ENCODE measurements around the gene ABCA13. TPM values are rescaled to one million over a fixed set of nuclear protein-coding genes. Genes with fewer than 3 reads are reported as not detected.

Gene ABCA13
- total RNA-seq, 3 donors from 2014 or later (not counting 1 experiment from before 2014, with no cell fraction given) = 0.05 to 0.09 TPM; not detected in 1

DNA sequence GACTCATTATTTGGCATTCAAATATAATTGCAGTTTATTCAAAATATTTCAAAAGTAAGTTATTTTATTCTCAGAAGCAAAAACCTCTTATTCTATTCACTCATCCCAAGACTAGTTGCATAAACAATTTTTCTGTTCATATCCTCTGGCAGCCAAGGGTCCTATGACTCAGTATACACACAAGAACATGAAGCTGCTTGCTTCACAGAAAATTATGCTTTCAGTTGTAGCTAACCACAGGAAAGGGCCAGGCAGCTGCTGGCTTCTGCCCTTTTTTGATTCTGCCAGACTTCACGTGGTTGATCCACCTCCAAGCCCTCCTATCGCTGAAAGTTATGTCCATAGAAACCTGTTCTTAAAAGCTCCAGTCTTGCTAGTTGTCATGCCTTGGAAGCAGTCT, 108.8 kb downstream of the ABCA13 start:
- Histone ChIP-seq H3K27me3 (ENCODE audit: control insufficient read depth, insufficient read depth, low read length) (no peaks in the 10 kb centered on the region), H3K9me3 (ENCODE audit: control insufficient read depth, insufficient read depth, low read length) (no peaks in the 10 kb centered on the region), H3K27ac (ENCODE audit: low read length) (no peak overlapping the region), H3K4me3 (ENCODE audit: low read length) (no peak overlapping the region), H3K4me1 (ENCODE audit: control insufficient read depth, insufficient read depth, low read length) (no peaks in the 10 kb centered on the region), H3K36me3 (ENCODE audit: control insufficient read depth, insufficient read depth, low read length) (no peaks in the 10 kb centered on the region)
- no peaks in the 10 kb centered on the region for H3K36me3 Mint-ChIP-seq
- intact Hi-C loops (cut with micrococcal nuclease) = no loop called here
- no peak for ATAC-seq
- no peak overlapping the region for H3K4me3 Mint-ChIP-seq
- H3K4me1 Mint-ChIP-seq = no peaks in the 10 kb centered on the region
- no peak for TF ChIP-seq CTCF (IDR thresholded peaks at IDR 0.05)
- WGBS (ENCODE audit: insufficient coverage) = 9% methylated on average over 2 of the region's 2 CpGs
- H3K27me3 Mint-ChIP-seq (ENCODE audit: low read depth in 2 of 2) = peaks cover 2 to 19% of the 10 kb centered on the region in 2 donors
- H3K9me3 Mint-ChIP-seq = no peaks in the 10 kb centered on the region
- no peak for DNase-seq
- H3K27ac Mint-ChIP-seq = no peak overlapping the region

DNA sequence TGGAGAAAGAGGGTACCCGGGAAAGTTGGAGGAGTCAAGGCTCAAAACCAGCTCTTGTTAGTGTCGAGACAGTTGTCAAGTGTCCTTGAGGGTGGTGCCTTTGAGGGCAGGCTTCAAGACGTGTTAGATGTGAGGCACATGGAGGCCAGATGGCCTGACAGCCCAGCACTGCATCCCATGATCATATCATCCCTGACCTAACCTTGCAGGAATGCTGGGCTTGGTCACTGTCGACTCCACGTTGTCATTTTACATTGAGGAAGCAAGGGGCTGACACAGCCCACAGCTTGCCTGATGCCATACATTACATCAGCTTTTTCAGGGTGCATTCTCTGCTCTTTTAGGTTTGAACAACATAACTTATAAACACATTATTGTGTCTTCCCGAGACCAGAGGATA, 114.1 kb downstream of the ABCA13 start:
- ATAC-seq = no peak
- intact Hi-C loops (cut with micrococcal nuclease) = no loop called here
- no peak overlapping the region for H3K27ac ChIP-seq (ENCODE audit: low read length)
- H3K27me3 ChIP-seq (ENCODE audit: control insufficient read depth, insufficient read depth, low read length) = no peaks in the 10 kb centered on the region
- no peaks in the 10 kb centered on the region for H3K36me3 ChIP-seq (ENCODE audit: control insufficient read depth, insufficient read depth, low read length)
- H3K4me1 Mint-ChIP-seq = no peaks in the 10 kb centered on the region
- no peaks in the 10 kb centered on the region for H3K4me1 ChIP-seq (ENCODE audit: control insufficient read depth, insufficient read depth, low read length)
- DNase-seq = no peak
- no peak overlapping the region for H3K27ac Mint-ChIP-seq
- H3K4me3 Mint-ChIP-seq = no peak overlapping the region
- 67% methylated on average over 5 of the region's 6 CpGs for WGBS (ENCODE audit: insufficient coverage)
- peaks cover 3 to 21% of the 10 kb centered on the region in 2 donors for H3K27me3 Mint-ChIP-seq (ENCODE audit: low read depth in 2 of 2)
- no peak for TF ChIP-seq CTCF (IDR thresholded peaks at IDR 0.05)
- H3K4me3 ChIP-seq (ENCODE audit: low read length) = no peak overlapping the region
- H3K9me3 Mint-ChIP-seq = no peaks in the 10 kb centered on the region
- no peaks in the 10 kb centered on the region for H3K36me3 Mint-ChIP-seq
- no peaks in the 10 kb centered on the region for H3K9me3 ChIP-seq (ENCODE audit: control insufficient read depth, insufficient read depth, low read length)

GRCh38 chr7:48286836-48287235, 115.6 kb downstream of the ABCA13 start:
- H3K36me3 Mint-ChIP-seq = no peaks in the 10 kb centered on the region
- no peak overlapping the region for H3K4me3 ChIP-seq (ENCODE audit: low read length)
- H3K27ac Mint-ChIP-seq = no peak overlapping the region
- no peaks in the 10 kb centered on the region for H3K27me3 ChIP-seq (ENCODE audit: control insufficient read depth, insufficient read depth, low read length)
- ATAC-seq = no peak
- H3K4me1 ChIP-seq (ENCODE audit: control insufficient read depth, insufficient read depth, low read length) = no peaks in the 10 kb centered on the region
- no peak overlapping the region for H3K27ac ChIP-seq (ENCODE audit: low read length)
- no peaks in the 10 kb centered on the region for H3K9me3 ChIP-seq (ENCODE audit: control insufficient read depth, insufficient read depth, low read length)
- peaks cover 3 to 19% of the 10 kb centered on the region in 2 donors for H3K27me3 Mint-ChIP-seq (ENCODE audit: low read depth in 2 of 2)
- H3K9me3 Mint-ChIP-seq = no peaks in the 10 kb centered on the region
- H3K4me1 Mint-ChIP-seq = peaks cover 0 to under 1% of the 10 kb centered on the region in 2 donors
- no peak for DNase-seq
- WGBS (ENCODE audit: insufficient coverage) = 36% methylated on average over 5 of the region's 5 CpGs
- TF ChIP-seq CTCF (IDR thresholded peaks at IDR 0.05) = no peak
- H3K36me3 ChIP-seq (ENCODE audit: control insufficient read depth, insufficient read depth, low read length) = no peaks in the 10 kb centered on the region
- intact Hi-C loops (cut with micrococcal nuclease) = no loop called here
- H3K4me3 Mint-ChIP-seq = no peak overlapping the region

- no peaks in the 10 kb centered on the region for H3K4me1 ChIP-seq (ENCODE audit: control insufficient read depth, insufficient read depth, low read length)
- WGBS (ENCODE audit: insufficient coverage) = 50% methylated on average over 1 of the region's 1 CpG
- TF ChIP-seq CTCF (IDR thresholded peaks at IDR 0.05) = no peak
- no peaks in the 10 kb centered on the region for H3K27me3 ChIP-seq (ENCODE audit: control insufficient read depth, insufficient read depth, low read length)
- DNase-seq (no peak), ATAC-seq (no peak)
- H3K4me3 ChIP-seq (ENCODE audit: low read length) = no peak overlapping the region
- no peaks in the 10 kb centered on the region for H3K9me3 ChIP-seq (ENCODE audit: control insufficient read depth, insufficient read depth, low read length)
- no peaks in the 10 kb centered on the region for H3K36me3 Mint-ChIP-seq
- intact Hi-C loops (cut with micrococcal nuclease) = no loop called here
- no peak overlapping the region for H3K27ac ChIP-seq (ENCODE audit: low read length)
- no peaks in the 10 kb centered on the region for H3K36me3 ChIP-seq (ENCODE audit: control insufficient read depth, insufficient read depth, low read length)
- no peaks in the 10 kb centered on the region for H3K9me3 Mint-ChIP-seq
- no peak overlapping the region for H3K4me3 Mint-ChIP-seq
- no peak overlapping the region for H3K27ac Mint-ChIP-seq
- H3K4me1 Mint-ChIP-seq = peaks cover 0 to 15% of the 10 kb centered on the region in 2 donors
- H3K27me3 Mint-ChIP-seq (ENCODE audit: low read depth in 2 of 2) = peaks cover 7 to 12% of the 10 kb centered on the region in 2 donors
These were observed 118.4 kb downstream of the ABCA13 start for GRCh38 chr7:48289656-48290055.

Measured in natural killer cell (primary cell).